Measurements from ENCODE around the gene KIF21A.

- TF ChIP-seq CTCF (conservative IDR thresholded peaks at IDR 0.05 in 1 of 2, IDR thresholded peaks at IDR 0.05 in 1 of 2; ENCODE audit: low read depth in 1 of 2, low read length in 2 of 2) (no peak), EZH2 (IDR thresholded peaks at IDR 0.05; ENCODE audit: low read length, missing control alignments) (no peak)
These were observed 16.2 kb downstream of the KIF21A start for GRCh38 chr12:39426636-39427240.
